SHP77 treated with DMSO at 0.1 percent for 48 hours (cell line): ENCODE results near the gene ABHD12.
A peak's percentile ranks its signal among the peaks of the same experiment; 100 is the strongest.
"Not testable (repeated sequence)": the region's sequence is repeated elsewhere in the genome, so short reads cannot be mapped to it uniquely, and the experiment has no call there.

ENCODE experiments used
- DNase-seq: peaks from one replicate; lab custom pipeline; 2025; lab: John Stamatoyannopoulos, UW

The ABHD12 gene

GRCh38 chr20:25321991-25322390, 68.6 kb downstream of the ABHD12 start:
- no peak for DNase-seq

GRCh38 chr20:25321262-25321831, 69.3 kb downstream of the ABHD12 start:
- DNase-seq = no peak

- DNase-seq = no peak
These were observed 70.4 kb downstream of the ABHD12 start for GRCh38 chr20:25320035-25320800.

- no peak for DNase-seq
These were observed 71.2 kb downstream of the ABHD12 start for GRCh38 chr20:25319241-25320034.

GRCh38 chr20:25318471-25319240, 72.0 kb downstream of the ABHD12 start:
- no peak for DNase-seq

GRCh38 chr20:25317351-25318075, 73.1 kb downstream of the ABHD12 start:
- no peak for DNase-seq

GRCh38 chr20:25316506-25317190, 74.0 kb downstream of the ABHD12 start:
- no peak for DNase-seq

- no peak for DNase-seq
These were observed 75.0 kb downstream of the ABHD12 start for GRCh38 chr20:25315418-25316210.

GRCh38 chr20:25314497-25315417, 75.9 kb downstream of the ABHD12 start:
- no peak for DNase-seq

- DNase-seq = no peak
These were observed 77.0 kb downstream of the ABHD12 start for GRCh38 chr20:25313593-25313992.

- not testable (repeated sequence) for DNase-seq
These were observed 77.9 kb downstream of the ABHD12 start for GRCh38 chr20:25312716-25313115.

GRCh38 chr20:25310921-25311728, 79.5 kb downstream of the ABHD12 start:
- DNase-seq = no peak

GRCh38 chr20:25310268-25310920, 80.2 kb downstream of the ABHD12 start:
- DNase-seq = peak; percentile 85

- peak; percentile 38 for DNase-seq
These were observed 81.0 kb downstream of the ABHD12 start for GRCh38 chr20:25309395-25310267.

GRCh38 chr20:25308671-25309394, 81.8 kb downstream of the ABHD12 start:
- DNase-seq = no peak

- DNase-seq = no peak
These were observed 82.5 kb downstream of the ABHD12 start for GRCh38 chr20:25308083-25308491.
